ENCODE data around the gene TACC3.

TACC3 gene

DNA sequence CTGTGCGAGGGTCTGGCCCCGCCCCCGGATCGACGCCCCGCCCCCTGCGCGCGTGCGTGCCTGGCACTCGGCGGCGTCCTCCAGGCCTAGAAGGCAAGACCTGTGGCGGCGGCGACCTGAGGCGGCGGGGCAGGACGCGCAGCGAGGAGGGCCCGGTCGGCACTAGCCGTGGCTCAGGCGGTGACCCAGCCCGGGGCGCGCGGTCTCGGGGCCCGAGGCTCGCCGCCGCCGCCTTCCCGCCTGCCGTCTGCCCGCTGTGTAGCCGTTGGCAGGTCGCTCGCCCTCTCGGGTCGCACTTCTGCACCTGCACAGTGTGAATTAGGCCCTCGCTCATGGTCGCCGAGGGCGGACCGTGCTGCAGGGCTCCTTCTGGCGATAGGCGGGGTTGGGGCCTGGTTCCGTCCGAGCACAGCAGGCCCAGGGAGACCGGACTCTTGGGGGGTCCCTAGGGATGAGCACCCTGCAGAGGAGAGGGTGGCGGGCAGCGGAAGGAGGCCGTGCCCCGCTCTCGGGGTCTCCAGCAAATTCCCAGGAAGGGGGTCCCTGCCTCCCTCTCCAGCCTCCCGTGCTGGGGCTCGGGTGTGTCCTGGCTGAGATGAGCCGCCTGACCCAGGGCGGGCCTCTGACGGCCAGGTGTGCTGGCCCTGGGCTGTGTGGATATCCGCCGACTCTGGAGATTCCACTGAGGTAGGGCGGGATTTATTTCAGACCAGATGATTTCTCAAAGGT, 36.7 kb upstream of the TACC3 start:
- H3K9me3 ChIP-seq = no peaks in the 10 kb centered on the region
- no peak for DNase-seq
- H3K27me3 ChIP-seq = no peaks in the 10 kb centered on the region
- no peaks in the 10 kb centered on the region; the same call in 1 of the 2 replicates for H3K36me3 ChIP-seq
- no peak overlapping the region for H3K4me3 ChIP-seq (ENCODE audit: low read depth, low read length)
- H3K4me1 ChIP-seq = no peaks in the 10 kb centered on the region
- TF ChIP-seq, protein P1, sequence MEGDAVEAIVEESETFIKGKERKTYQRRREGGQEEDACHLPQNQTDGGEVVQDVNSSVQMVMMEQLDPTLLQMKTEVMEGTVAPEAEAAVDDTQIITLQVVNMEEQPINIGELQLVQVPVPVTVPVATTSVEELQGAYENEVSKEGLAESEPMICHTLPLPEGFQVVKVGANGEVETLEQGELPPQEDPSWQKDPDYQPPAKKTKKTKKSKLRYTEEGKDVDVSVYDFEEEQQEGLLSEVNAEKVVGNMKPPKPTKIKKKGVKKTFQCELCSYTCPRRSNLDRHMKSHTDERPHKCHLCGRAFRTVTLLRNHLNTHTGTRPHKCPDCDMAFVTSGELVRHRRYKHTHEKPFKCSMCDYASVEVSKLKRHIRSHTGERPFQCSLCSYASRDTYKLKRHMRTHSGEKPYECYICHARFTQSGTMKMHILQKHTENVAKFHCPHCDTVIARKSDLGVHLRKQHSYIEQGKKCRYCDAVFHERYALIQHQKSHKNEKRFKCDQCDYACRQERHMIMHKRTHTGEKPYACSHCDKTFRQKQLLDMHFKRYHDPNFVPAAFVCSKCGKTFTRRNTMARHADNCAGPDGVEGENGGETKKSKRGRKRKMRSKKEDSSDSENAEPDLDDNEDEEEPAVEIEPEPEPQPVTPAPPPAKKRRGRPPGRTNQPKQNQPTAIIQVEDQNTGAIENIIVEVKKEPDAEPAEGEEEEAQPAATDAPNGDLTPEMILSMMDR (IDR thresholded peaks at IDR 0.05; ENCODE audit: low read depth, low read length) = no peak

DNA sequence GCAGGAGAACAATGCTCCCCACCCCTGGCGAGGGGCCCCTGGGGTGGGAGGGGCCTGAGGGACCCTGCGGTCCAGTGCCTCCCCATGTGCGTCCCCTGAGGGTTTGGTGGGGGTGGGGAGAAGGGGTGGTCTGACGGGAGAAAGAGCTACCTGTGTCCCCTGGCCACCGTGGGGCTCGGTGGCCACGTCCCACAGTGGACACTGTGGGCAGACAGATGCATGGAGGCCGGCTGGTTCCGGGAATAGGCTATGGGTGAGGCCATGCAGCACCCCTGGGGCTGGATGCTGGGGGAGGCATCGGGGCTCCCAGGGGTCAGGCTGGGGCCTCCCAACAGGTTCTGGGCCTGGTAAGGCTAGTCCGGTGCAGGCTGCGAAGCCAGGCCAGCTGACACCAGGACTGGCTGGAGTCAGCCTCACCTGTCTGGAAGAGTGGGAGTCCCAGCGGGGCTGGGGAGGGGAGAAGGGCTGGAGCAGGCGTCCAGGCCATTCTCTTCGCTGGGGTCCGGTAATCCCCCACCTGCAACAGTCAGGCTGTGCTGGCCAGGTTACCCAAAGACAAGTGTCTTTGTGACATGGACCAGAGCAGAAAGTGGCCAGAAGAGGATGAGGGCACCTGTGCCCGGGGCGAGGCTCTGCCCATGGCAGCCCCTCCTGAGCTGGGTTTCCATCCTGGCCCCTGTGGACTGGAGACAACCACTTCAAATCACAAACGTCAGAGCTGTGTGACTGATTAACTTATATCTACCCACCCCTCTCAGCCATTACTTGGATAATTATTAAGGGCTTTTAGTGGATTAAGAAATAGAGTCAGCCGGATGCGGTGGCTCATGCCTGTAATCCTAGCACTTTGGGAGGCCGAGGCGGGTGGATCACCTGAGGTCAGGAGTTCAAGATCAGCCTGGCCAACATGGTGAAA, 35.8 kb upstream of the TACC3 start:
- TF ChIP-seq, protein P1 (IDR thresholded peaks at IDR 0.05; ENCODE audit: low read depth, low read length) = no peak
- H3K4me3 ChIP-seq (ENCODE audit: low read depth, low read length) = no peak overlapping the region

DNA sequence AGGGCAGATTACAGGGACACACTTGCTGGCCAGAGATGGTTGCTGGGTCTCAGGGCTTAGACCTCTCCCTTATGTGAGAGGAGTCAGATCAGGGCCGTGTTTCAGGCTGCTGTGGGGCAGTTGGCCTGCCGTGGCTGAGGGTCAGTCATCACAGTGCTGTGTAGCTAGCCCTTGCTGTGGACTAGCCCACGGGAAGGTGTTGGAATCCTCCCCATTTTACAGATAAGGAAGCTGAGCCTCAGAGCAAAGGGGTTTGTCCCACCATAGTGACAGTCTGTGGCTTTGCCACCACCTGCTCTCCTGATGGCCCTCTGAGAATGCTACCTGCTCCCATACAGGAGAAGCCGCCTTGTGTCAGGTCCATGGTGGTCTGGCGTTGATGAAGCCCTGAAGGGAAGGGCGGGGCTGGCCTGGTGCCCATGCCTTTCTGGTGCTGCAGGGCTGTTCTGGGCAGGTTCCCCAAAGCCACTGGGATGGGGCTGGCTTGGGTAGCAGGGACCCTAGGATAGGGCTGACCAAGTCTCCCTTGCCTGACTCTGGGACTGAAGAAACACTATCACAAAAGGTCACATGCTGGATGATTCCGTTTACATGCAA, 34.8 kb upstream of the TACC3 start:
- TF ChIP-seq, protein P1 (IDR thresholded peaks at IDR 0.05; ENCODE audit: low read depth, low read length) = no peak
- DNase-seq = peak; percentile 24
- Histone ChIP-seq H3K4me1 (no peaks in the 10 kb centered on the region), H3K9me3 (no peaks in the 10 kb centered on the region), H3K27me3 (no peaks in the 10 kb centered on the region), H3K4me3 (ENCODE audit: low read depth, low read length) (no peak overlapping the region), H3K36me3 (peaks cover 13% of the 10 kb centered on the region)

More for the DNA sequence above, 35.8 kb upstream of the TACC3 start:
- no peak for DNase-seq
- Histone ChIP-seq H3K4me1 (no peaks in the 10 kb centered on the region), H3K27me3 (no peaks in the 10 kb centered on the region), H3K9me3 (no peaks in the 10 kb centered on the region), H3K36me3 (peaks cover 3% of the 10 kb centered on the region)

DNA sequence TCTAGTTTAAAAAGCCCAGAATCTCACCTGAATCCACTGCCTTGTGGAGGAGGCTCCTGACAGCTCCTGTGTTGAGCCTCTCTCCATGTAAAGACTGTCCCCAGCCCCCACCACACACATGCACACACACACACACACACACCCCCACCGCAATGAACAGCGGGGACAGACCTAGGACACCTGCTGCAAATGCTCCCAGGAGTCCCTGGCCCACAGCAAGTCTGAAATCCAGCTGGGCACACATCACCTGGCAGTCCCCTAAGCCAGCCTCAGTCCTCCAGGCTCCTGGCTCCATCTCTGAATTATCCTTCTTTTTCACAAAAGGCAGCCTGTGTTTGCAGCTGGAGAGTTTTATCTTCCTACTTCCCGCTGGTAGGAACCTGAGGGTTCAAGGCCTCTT, 30.6 kb upstream of the TACC3 start:
- Histone ChIP-seq H3K36me3 (peaks cover 49% of the 10 kb centered on the region), H3K27me3 (no peaks in the 10 kb centered on the region), H3K4me1 (no peaks in the 10 kb centered on the region), H3K4me3 (ENCODE audit: low read depth, low read length) (no peak overlapping the region), H3K9me3 (no peaks in the 10 kb centered on the region)
- DNase-seq = no peak
- TF ChIP-seq, protein P1 (IDR thresholded peaks at IDR 0.05; ENCODE audit: low read depth, low read length) = no peak

DNA sequence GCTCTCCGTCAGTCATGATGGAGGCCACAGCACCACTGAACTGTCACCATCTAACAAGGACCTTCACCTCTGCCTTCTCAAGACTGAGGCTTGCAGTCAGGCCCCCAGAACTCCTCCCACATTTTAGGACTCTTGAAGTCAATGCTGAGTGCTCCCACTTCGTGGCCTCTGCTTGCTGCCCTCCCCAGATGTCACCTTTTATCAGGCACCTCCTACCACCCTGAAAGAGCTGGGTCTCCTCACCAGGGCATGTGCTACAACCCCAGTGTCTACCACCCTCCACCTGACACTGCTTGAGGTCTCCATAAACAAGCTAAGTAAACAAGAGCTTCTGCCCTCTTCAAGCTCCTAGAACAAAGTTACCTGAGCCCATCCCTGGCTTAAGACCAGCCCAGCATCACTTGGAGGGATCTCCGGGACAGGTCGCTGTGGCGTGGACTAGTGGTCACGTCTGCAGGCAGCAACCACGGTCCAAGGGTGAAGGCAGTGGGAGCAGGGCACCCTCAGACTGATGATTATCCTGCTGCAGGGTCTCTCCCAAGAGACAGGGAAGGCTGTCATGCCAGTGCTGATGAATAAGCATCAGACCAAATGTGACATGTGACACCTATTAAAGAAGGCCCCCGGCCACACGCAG, 29.5 kb upstream of the TACC3 start:
- Histone ChIP-seq H3K4me3 (ENCODE audit: low read depth, low read length) (no peak overlapping the region), H3K36me3 (peaks cover 58% of the 10 kb centered on the region), H3K27me3 (no peaks in the 10 kb centered on the region), H3K4me1 (no peaks in the 10 kb centered on the region), H3K9me3 (no peaks in the 10 kb centered on the region)
- TF ChIP-seq, protein P1 (IDR thresholded peaks at IDR 0.05; ENCODE audit: low read depth, low read length) = no peak
- DNase-seq = no peak

Data from BE2C (cell line).